Measurements from ENCODE around the gene OR5B21.

GRCh38 chr11:58498464-58498863, 9.4 kb downstream of the OR5B21 start:
- TF ChIP-seq CTCF (conservative IDR thresholded peaks at IDR 0.05; ENCODE audit: low read depth, low read length) = no peak
- TF ChIP-seq EZH2 (IDR thresholded peaks at IDR 0.05; ENCODE audit: borderline replicate concordance, low read depth, low read length, poor library complexity, severe bottlenecking) = no peak
